GM19238 (cell line): ENCODE results near the gene SP2.

Experiments used
- DNase-seq: peaks from one replicate; pipeline ENCODE4 v3.0.0; 2011; ENCODE audit warnings: low spot score; ENCODE audit not compliant: insufficient read length

Gene SP2

DNA sequence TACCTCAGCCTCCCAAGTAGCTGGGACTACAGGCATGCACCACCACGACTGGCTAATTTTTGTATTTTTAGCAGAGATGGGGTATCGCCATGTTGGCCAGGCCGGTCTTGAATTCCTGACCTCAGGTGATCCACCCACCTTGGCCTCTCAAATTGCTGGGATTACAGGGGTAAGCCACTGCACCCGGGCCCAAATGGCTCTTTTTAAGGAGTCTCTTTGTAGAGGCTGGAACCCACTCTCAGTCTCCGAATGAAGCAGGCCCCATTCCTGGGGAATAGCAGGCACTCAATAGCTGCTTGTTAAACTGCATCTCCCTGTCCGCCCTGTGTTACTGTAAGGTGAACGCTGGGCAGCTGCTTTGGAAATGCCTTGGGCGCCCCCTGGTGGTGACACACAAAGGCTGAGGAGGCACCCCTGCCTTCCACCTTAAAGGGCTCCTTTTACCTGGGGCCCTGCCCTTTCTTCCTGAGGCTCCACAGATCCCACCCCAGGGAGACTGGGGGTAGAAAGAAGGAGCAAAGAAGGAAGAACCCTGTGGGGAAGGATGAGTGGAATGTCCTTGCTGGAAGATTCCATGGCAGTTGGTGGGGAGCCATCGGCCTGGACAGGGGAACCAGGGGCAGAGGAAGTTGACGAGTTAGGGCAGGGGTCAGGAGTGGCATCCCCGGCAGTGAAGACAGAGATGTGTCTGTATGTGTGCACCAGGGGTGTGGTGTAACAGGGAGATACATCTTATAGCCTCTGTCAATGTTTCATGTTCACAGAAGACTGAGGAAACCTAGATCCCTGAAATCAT, 6.1 kb upstream of the SP2 start:
- peak; percentile 71 for DNase-seq

DNA sequence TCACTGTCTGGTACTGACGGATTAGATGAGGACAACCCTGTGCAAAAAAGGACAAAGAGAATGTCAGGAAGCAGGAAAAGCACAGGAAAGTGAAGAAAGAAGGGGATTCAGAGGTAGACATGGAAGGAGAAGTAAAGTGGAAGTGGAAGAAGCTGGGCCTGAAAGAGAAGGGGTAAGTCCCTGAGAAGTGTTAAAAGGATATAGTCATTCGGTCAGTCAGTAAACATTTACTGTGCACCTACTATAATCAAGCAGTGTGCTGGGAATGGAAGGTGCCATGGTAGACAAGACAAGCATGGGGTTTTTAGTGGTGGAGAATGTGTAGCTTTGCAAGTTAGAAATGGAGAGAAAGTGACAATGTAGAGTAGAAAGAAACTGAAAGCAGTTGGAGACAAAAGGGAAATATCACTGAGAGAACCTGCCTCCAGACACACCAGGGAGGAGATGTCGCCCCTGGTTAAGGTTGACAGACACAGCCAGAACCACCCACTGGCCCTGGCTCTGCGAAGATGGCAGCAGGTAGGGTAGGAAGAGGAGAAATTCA, 4.4 kb upstream of the SP2 start:
- DNase-seq, result no peak

DNA sequence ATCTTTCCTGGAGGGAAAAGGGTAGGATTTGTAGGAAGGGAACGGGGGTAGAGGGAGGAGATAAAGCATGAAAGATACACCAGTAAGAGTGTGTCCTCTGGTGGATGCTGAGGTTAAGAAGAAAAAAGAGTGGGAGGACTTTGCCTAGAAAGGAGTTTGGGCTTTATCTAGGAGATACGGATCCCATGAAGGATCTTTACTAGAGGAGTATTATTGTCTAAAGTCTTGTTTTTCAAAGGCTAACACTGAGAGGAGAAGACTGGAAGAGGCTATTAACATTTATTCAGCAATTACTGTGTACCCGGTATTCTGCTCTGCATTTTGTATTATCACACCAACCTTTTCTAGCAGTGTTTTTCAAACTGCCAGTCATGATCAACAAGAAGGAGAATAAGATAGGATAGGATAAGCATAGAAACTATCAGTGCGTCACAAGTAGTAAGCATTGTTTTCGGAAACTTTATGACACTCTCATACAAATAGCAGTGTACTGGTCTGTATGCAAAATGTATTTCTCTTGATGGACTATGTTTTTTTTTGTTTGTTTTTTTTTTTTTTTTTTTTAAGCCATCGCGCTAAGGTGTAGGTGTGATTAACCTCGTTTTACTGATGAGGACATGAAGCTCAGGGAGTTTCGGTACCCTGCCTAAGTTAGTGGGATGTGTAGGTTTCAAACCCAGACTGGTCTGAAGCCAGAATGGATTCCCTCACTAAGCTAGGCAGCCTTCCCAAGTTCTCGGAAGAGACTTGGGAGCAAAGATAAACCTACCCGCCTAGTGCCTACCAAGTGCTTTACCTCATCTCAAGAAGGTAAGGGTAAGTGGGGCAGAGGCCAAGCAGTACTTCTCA, 1.3 kb upstream of the SP2 start:
- no peak for DNase-seq

DNA sequence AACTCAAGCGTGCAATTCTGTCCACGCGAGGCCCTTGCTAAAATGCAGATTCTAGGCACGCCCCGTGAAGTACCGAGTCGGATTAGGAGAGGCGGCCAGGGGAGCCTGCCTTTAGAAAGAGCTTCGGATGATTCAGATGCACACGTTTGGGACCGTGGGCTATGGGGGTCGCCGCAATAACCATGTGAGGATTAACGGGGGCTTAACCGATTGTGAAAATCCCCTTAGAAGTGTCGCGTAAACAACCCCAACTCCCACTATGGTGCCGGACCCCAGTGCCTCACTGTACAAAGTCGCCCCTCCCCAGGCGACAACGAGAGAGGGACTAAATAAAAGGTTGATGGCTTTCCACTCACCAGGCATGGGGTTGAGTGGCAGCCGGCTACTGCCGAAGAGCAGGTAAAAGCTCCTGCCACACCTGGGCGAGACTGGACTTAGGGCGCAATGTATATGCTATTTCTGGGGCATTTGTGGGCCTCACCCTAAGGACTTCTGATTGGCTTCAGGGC, 635 bp upstream of the SP2 start:
- DNase-seq, result no peak

DNA sequence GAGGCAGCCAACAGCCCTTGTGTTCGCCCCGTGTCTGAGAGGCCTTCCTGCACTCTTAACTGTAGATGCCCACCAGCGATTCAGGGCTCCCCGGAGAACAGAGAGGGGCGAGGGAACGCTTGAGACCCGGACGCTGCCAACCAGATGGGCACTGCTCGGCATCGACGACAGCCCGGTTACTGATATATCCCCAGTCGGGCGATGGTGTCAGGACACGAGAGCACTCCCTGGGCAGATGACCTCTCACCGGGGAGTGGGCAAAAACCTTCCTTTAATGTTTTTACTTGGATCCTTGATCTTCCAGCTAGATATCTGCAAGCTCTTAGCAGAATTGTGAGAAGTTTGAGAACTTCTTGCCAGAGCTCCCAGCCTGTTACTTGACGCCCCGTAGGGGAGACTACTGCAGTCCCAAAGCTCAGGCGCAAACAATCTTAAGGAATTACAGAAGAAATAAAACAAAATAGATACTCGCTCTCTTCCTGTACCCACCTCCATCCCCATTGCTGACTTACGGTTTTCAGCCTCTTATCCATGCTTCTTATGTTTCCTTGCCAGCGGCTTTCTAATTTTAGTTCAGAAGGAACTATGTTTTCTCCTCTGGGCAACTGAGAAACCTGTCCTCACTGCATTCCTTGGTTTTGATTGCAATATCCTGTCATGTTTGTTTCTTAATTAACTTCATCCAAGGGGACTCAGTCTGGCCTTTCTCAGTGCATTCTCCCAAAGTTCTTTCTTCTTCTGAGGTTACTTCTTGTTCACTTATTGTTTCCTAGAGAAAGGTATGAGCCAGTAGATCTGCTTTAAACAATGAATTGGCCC, 845 bp downstream of the SP2 start:
- no peak for DNase-seq

DNA sequence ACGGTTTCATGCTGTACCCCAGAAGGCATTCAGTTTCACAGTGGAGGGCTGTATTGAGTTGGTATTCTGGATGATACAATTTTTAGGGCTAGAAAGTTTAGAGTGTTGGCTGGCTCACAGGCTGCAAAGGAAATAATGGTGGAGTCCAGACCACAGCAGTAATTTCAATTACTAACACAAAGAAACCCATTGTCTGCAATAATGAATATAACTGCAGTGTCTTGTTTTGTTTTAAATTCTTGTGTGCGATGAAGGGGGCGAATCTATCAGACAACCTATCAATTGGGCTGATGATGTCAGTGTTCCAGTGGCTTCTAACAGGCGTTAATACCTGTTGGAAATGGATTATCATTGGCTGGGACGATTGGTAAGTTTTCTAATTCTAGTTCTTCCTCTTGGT, 1.5 kb downstream of the SP2 start:
- no peak for DNase-seq

DNA sequence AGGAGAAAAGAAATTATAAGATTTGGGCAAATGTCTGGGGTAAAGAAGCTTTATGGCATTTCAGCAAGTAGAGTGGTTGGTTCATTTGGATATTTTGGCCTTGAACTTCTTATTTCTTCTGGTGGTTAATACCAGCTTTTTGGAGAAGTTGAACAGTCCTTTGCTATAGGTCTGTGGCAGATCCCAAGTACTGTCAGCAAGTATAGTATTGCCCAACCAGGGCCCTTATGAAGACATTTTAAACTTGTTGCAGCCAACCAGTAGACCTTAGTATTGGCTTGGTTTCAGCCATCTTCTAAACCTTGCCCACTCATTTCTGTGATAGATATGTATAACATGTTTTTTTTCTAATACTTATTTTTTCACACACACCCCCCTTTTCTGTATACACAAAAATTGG, 2.2 kb downstream of the SP2 start:
- no peak for DNase-seq

DNA sequence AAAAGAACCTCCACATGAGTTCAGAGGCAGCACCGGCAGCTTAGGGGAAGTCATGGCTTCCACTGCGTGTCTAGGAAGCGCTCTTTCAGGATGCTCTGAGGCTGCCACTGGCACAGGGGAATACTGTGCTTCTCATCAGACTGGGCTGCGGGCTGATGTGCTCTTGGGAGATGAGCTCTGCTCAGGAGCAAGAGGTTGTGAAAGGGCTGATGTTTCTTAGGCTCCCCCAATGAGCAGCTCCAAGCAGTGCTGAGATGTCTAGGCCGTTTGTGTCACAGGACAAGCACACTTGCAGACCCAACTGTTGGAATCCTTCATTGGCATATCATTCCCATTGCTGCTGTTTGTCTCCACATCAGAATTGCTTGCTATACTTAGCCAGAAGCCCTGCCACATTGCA, 3.6 kb downstream of the SP2 start:
- DNase-seq, result no peak

DNA sequence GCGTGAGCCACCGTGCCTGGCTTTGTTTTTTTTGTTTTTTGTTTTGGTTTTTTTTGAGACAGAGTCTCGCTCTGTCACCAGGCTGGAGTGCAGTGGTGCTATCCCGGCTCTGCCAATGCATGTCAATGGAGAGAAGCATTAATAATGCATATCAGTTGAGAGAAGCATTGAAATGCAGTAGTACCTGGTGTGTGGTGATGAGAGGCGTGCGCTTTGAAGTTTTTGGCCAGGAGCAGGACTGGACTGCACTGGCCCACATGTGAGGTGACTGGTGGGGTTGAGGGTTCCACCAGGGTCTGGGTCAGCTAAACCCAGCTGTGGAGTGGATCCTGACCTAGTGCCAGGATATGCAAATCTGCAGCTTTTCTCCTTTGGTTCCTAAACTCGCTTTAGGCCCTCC, 5.4 kb downstream of the SP2 start:
- no peak for DNase-seq

DNA sequence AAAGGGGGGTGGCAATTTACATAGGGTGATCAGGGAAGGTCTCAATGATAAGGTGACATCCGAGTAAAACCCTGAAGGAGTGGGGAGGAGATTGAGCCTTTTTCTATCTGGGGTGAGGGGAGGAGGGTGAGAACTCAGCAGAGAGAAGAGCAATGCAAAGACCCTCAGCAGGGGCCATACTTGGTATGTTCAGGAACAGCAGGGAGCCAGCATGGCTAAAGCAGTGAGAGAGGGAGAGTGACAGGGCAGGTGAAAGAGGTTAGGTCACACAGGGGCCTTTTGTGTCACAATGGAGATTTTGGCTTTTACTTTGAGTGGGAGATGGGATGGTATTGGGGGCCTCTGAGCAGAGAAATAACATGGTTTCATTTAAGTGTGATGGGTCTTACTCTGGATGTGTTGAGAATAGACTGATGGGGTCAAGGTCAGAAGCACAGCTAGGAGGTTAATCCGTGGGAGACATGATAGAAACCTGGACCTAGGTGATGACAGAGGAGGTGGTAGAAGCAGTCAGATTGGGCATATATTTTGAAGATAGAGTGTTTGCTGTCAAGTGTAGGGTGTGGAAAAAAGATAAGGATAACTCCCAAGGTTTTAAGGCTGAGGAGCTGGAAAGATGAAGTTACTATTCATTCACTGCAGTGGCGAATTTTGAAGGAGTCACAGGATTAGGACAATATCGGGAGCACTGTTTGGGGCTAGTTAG, 6.2 kb downstream of the SP2 start:
- no peak for DNase-seq

DNA sequence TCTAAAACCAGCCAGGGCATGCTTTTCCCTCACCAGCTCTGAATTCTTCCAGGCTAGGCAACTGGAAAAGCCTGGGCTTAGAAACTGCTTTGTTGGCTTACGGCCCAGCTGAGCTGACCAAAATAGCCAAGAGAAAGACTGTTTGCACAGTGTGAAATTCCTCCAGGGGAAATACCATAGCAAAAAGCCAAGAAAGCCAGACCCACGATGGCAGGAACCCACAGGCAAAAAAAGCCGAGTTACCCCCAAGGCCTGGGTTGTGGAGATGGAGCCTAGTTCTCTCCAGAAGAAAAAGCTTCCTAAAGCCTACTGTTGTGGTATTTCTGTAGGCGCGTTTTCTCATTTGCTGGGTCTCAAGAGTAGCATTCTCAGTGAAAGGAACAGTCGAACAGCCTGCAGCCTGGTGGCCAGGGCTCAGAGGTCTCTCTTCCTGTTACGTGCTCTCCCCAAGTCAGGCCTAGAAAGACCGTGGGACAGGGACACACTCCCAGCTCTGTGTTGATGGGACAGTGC, 9.2 kb downstream of the SP2 start:
- no peak for DNase-seq

DNA sequence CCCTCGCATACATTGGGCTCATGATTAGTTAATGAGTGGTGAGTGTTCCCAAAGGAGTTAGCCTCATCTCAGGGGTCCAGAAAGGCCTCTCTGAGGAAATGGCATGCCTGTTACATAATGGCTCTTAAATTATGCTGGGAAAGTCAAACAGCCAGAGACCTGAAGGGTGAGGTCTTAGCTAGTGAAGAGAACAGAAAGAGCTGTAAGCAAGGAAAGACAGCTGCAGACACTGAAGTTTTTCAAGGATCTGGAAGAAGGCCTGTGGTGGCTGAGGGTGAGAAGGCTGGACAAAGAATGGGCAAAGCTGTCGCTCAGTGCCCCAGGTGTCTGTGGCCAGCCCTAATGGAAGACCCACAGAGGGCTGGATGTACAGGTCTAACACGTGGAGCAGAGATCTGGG, 10.4 kb downstream of the SP2 start:
- DNase-seq, result no peak

DNA sequence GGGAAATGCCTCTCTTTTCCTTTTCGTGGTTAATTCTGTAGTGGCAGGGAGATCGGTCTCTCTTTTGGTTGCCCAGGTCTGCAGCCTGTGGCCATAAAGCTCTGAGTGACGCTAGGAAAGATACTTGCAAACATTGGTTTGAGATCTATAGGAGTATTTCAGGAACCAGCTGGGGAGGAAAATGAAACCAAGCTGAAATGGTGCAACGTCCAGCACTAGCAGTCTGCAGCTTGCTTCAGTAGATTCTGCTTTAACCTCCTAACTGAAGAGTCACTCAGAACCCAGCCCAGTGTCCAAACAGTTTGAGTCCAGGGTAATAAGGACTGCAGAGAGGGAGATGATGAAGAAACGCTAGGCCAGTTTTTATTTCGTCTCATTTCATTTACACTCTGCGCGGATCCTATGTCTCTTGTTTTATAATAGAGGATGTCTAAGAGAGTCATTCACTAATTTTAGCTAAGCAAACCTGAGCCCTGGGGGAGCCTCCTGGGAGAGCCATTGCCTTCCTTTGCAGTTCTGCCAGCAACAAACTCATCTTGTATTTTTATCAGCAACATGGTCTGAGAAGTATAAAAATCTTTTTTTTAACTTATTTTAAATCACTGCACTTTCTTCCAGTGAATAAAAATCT, 12.0 kb downstream of the SP2 start:
- no peak for DNase-seq

DNA sequence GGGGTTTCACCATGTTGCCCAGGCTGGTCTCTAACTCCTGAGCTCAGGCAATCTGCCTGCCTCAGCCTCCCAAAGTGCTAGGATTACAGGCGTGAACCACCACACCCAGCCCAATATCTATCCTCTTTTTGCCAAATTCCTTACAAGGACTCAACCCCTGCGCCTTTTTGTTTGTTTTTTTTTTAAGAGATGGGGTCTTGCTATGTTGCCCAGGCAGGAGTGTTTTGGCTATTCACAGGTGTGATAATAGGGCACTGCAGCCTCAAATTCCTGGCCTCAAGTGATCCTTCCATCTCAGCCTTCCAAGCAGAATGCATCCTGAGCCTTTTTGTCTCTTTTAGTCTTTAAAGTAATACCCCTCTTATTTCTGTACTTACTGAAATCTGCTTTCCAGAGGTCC, 17.0 kb downstream of the SP2 start:
- no peak for DNase-seq

DNA sequence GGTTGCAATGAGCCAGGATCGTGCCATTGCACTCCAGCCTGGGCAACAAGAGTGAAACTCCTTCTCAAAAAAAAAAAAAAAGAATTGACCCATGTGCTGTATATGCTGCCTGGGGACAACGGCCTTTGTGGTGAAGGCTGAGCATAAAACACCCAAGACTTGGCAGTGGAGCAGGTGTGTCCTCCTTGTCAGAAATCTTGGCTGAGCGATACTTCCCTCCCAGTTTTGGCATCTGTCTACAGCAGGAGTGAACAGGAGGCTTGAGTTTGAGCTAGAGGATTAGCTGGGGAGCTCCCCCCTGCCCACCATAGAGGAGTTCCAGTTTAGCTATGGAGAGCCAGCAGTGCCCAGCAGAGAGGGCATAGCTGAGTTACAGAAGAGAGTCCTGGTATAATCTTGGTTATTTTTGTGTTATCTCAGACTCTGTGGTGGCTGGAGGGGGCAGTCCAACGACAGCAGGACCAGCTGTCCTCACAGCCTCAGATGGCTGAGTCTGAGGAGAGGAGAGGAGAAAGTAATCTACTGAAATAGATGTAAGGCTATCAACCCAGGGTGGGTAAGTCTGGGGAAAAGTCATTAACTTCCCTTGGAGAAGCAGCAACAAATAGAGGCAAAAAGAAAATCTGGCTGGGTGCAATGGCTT, 18.4 kb downstream of the SP2 start:
- DNase-seq, result no peak

DNA sequence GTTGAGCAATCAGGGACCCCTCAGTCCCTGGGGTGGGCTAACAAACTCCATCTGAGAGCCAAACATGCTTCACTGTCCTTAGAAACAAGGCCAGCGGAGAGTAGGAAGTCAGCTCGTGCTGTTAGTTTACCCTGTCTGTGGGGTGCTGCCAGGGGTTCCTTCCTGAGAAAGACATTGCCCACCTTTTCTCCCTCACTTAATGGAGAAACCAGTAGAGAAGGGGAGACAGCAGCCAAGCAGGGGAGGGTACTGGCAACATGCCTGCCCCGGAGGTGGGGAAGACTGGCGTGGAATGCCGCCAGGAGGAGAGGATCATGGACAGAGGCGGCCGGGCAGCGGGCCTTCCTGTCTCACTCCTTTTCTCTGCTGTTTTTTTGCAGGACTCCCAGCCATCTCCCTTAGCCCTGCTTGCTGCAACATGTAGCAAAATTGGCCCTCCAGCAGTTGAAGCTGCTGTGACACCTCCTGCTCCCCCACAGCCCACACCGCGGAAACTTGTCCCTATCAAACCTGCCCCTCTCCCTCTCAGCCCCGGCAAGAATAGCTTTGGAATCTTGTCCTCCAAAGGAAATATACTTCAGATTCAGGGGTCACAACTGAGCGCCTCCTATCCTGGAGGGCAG, 19.9 kb downstream of the SP2 start:
- DNase-seq, result no peak

DNA sequence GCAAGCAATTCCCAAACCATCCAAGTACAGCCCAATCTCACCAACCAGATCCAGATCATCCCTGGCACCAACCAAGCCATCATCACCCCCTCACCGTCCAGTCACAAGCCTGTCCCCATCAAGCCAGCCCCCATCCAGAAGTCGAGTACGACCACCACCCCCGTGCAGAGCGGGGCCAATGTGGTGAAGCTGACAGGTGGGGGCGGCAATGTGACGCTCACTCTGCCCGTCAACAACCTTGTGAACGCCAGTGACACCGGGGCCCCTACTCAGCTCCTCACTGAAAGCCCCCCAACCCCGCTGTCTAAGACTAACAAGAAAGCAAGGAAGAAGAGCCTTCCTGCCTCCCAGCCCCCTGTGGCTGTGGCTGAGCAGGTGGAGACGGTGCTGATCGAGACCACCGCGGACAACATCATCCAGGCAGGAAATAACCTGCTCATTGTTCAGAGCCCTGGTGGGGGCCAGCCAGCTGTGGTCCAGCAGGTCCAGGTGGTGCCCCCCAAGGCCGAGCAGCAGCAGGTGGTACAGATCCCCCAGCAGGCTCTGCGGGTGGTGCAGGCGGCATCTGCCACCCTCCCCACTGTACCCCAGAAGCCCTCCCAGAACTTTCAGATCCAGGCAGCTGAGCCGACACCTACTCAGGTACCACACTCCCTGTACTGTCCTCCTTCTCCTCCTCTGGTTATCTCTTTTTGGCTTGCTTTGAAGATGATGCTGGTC, 20.6 kb downstream of the SP2 start:
- no peak for DNase-seq

DNA sequence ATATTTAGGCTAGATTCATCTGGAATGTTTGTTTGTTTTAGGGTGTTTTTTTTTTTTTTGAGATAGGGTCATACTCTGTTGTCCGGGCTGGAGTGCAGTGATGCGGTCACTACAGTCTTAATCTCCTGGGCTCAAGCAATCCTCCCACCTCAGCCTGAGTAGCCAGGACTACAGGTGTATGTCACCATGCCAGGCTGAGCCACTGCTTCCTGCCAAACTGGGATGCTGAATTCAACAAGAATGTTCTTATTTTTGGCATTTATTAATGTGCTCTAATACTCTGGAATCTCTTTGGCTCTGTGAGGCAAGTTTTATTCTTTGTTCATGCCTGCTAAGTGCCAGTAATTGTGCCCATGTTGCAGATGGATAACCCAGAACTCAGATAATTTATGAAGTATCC, 21.5 kb downstream of the SP2 start:
- no peak for DNase-seq

DNA sequence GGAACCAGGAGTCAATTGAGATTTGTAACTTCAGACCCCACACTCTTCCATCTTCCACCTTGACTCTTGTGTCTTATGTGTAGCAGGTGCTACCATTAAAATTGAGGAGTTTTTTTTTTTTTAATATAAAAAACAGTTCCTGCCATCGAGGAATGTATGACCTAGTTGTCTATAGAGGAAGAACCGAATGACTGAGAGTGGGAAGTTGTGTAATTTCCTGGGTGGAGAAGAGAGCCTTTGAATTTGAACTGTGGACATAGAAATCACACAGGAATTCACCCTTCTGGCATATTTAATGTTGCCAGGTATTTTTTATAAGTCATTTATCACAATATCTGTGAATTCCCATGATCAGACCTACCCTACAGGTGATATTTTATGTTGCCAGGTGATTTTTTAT, 22.0 kb downstream of the SP2 start:
- no peak for DNase-seq
